Panc1 (cell line): ENCODE results near the gene DAAM2. TPM values are rescaled to one million over a fixed set of nuclear protein-coding genes. Genes with fewer than 3 reads are reported as not detected.

Experiments used
- ATAC-seq: fragments of 200-7000 bp; cut with Tn5 transposase; 2 replicates; pipeline ENCODE4 v1.9.1; 2020; ENCODE audit warnings: mild to moderate bottlenecking, moderate library complexity
- BruUV-seq: library from RNA; stranded (reverse); fragments of 400-500 nt; replicated peaks from 2 replicates; lab custom pipeline; 2021; lab: Mats Ljungman, UMichigan
- CTCF ChIA-PET: fragments of 300-600 bp; sonication (Branson Sonifier 250); formaldehyde crosslinking; loops from one replicate; lab custom pipeline; 2022; ENCODE audit warnings: antibody characterized with exemption; lab: Charles Lee
- POLR2A ChIA-PET: fragments of 300-600 bp; sonication (Branson Sonifier 250); formaldehyde crosslinking; loops from one replicate; lab custom pipeline; 2022; ENCODE audit warnings: antibody characterized with exemption; lab: Charles Lee
- DNase-seq: peaks from one replicate; pipeline ENCODE4 v3.0.0-alpha.2; 2010; ENCODE audit warnings: low read depth, low spot score
- H3K27ac ChIP-seq: 2 replicates; pipeline ENCODE4 v1.5.1; 2011; ENCODE audit warnings: mild to moderate bottlenecking, low read length, inconsistent platforms
- H3K27me3 ChIP-seq: fragments of 200-500 bp; sonication (Bioruptor generic); 2 replicates; pipeline ENCODE4 v1.6.0; 2014; ENCODE audit warnings: low read length, inconsistent platforms; ENCODE audit not compliant: control insufficient read depth, insufficient read depth
- H3K36me3 ChIP-seq: fragments of 200-500 bp; sonication (Bioruptor generic); 2 replicates; pipeline ENCODE4 v1.5.1; 2014; ENCODE audit warnings: inconsistent platforms, mild to moderate bottlenecking, low read length, moderate library complexity; ENCODE audit not compliant: control insufficient read depth, insufficient read depth
- H3K4me1 ChIP-seq: 2 replicates; pipeline ENCODE4 v1.5.1; 2011; ENCODE audit warnings: inconsistent platforms, mild to moderate bottlenecking, low read length, moderate library complexity; ENCODE audit not compliant: control insufficient read depth, insufficient read depth
- H3K4me3 ChIP-seq, 2 experiments: 2 replicates each; pipeline ENCODE4 v1.5.1; 2011 to 2012; ENCODE audit warnings: low read depth in 2 of 2, low read length in 2 of 2, mild to moderate bottlenecking in 2 of 2, inconsistent platforms in 1 of 2, moderate library complexity in 1 of 2
- H3K9me3 ChIP-seq: fragments of 200-500 bp; sonication (Bioruptor generic); 2 replicates; pipeline ENCODE4 v1.5.1; 2014; ENCODE audit warnings: low read depth, mild to moderate bottlenecking, inconsistent platforms, low read length, moderate library complexity; ENCODE audit not compliant: control insufficient read depth, insufficient read depth
- CTCF ChIP-seq: fragments of 450-650 bp; IDR thresholded peaks from 2 replicates; pipeline ENCODE4 v1.5.1; 2017; ENCODE audit warnings: mild to moderate bottlenecking
- POLR2AphosphoS5 ChIP-seq: IDR thresholded peaks from 2 replicates; pipeline ENCODE4 v1.6.1; 2012; ENCODE audit warnings: mild to moderate bottlenecking, low read depth, low read length, moderate library complexity
- REST ChIP-seq, 2 experiments: IDR thresholded peaks; 2 replicates each; pipeline ENCODE4 v1.6.1; 2011 to 2012; ENCODE audit warnings: low read depth in 2 of 2, control low read depth in 1 of 2, low read length in 1 of 2, mild to moderate bottlenecking in 1 of 2, moderate library complexity in 1 of 2; ENCODE audit not compliant: insufficient read depth in 1 of 2
- SIN3A ChIP-seq: IDR thresholded peaks from 2 replicates; pipeline ENCODE4 v1.6.1; 2012; ENCODE audit warnings: low read depth, mild to moderate bottlenecking, low read length, moderate library complexity, borderline replicate concordance; ENCODE audit not compliant: insufficient read depth
- TCF7L2 ChIP-seq: IDR thresholded peaks from 2 replicates; pipeline ENCODE4 v1.6.1; 2011; ENCODE audit warnings: mild to moderate bottlenecking, low read depth, low read length, inconsistent platforms
- in situ Hi-C: cut with HindIII; loops from 2 replicates; pipeline ENCODE4 v1.10.0; 2016; ENCODE audit warnings: low sequenced_read_pairs, low pct_unique_long_range_greater_than_20kb
- intact Hi-C: fragments of 100-400 bp; cut with micrococcal nuclease; formaldehyde crosslinking; loops from one replicate; pipeline ENCODE4 v1.10.0; 2022; ENCODE audit not compliant: unreplicated experiment
- total RNA-seq: library from RNA; stranded (reverse); gene quantifications from one replicate; pipeline ENCODE4 v1.2.1, GENCODE V29; 2021; ENCODE audit not compliant: unreplicated experiment

The DAAM2 gene
- total RNA-seq, 1 experiment from 2014 or later, result not detected

DNA sequence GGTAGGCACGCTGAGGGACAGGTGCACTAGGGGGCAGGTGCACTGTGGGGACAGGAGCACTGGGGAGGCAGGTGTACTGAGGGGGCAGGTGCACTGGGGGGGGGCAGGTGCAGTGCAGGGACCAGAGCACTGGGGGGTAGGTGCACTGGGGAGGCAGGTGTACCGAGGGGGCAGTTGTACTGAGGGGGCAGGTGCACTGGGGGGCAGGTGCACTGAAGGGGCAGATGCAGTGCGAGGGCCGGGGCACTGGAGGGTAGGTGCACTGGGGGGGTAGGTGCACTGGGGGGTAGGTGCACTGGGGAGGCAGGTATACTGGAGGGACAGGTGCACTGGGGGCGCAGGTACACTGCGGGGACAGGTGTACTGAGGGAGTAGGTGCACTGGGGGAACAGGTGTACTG lies 39.5 kb downstream of the DAAM2 start:
- ChIA-PET POLR2A (no interaction called here), CTCF (no interaction called here)
- no peak overlapping the region for H3K27ac ChIP-seq
- in situ Hi-C loops, result no loop called here
- TF ChIP-seq CTCF, result no peak
- no peak for TF ChIP-seq TCF7L2
- no peak for TF ChIP-seq REST (IDR thresholded peaks at IDR 0.05; ENCODE audit: insufficient read depth in 1 of 2, low read depth in 2 of 2, low read length in 1 of 2)
- TF ChIP-seq POLR2AphosphoS5, result no peak
- TF ChIP-seq SIN3A, result no peak
- no peak overlapping the region for H3K4me3 ChIP-seq
- H3K9me3 ChIP-seq, result no peaks in the 10 kb centered on the region
- no peaks in the 10 kb centered on the region for H3K36me3 ChIP-seq
- ATAC-seq, result no peak
- intact Hi-C loops, result no loop called here
- no peaks in the 10 kb centered on the region for H3K4me1 ChIP-seq
- no TSS peak for BruUV-seq
- no peak for DNase-seq
- H3K27me3 ChIP-seq, result peaks cover 2% of the 10 kb centered on the region; the same call in 1 of the 2 replicates

GRCh38 chr6:39834278-39834677 lies 42.1 kb downstream of the DAAM2 start:
- Histone ChIP-seq H3K27me3 (peaks cover 2% of the 10 kb centered on the region; the same call in 1 of the 2 replicates), H3K27ac (no peak overlapping the region), H3K36me3 (no peaks in the 10 kb centered on the region), H3K4me1 (no peaks in the 10 kb centered on the region), H3K9me3 (no peaks in the 10 kb centered on the region), H3K4me3 (no peak overlapping the region)
- in situ Hi-C loops, result no loop called here
- TF ChIP-seq POLR2AphosphoS5 (no peak), CTCF (no peak), REST (IDR thresholded peaks at IDR 0.05; ENCODE audit: insufficient read depth in 1 of 2, low read depth in 2 of 2, low read length in 1 of 2) (no peak), TCF7L2 (no peak), SIN3A (no peak)
- CTCF ChIA-PET, result no interaction called here
- ATAC-seq, result no peak
- BruUV-seq, result no TSS peak
- DNase-seq, result no peak
- POLR2A ChIA-PET, result no interaction called here
- intact Hi-C loops, result no loop called here
